AG08396 (cell line): ENCODE measurements around the gene UVSSA.
"Not testable (repeated sequence)": the region's sequence is repeated elsewhere in the genome, so short reads cannot be mapped to it uniquely, and the experiment has no call there.

Experiments
- DNase-seq: peaks from one replicate; pipeline ENCODE4 v3.0.0; 2012; ENCODE audit warnings: low spot score, mixed read lengths

The UVSSA gene

DNA sequence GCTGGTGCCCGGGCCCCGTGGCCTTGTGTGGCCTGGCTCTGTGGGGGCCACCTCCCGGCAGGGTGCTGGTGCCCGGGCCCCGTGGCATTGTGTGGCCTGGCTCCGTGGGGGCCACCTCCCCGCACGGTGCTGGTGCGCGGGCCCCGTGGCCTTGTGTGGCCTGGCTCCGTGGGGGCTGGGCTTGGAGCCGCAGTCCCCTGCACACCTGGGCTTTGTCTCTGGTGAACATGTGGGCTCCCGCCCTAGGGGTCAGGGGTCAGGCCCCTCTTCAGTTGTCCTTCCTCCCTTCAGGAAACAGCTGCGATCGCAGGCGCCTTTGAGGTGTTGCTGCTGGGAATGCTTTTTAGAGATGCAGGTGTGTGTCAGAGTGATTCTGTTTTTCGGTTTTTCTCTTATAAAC, 17.2 kb downstream of the UVSSA start:
- no peak for DNase-seq

DNA sequence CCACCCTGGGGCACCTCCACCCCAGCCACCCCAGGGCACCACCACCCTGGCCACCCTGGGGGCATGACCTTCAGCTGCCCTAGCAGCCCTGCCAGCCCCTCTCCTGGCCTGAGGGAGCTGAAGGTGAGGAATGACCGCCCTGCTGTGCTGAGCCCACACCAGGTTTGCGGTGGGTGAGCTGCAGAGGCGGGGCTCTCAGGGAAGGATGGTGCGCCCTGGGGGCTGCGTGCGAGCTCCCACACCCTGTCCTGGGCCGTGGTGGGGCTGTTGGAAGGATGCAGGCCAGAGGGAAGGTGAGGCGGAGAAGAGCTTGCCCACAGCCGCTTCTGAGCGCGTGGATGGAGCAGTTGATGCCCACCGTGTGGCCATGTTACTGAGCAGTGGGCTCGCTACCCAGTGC, 17.7 kb downstream of the UVSSA start:
- no peak for DNase-seq

DNA sequence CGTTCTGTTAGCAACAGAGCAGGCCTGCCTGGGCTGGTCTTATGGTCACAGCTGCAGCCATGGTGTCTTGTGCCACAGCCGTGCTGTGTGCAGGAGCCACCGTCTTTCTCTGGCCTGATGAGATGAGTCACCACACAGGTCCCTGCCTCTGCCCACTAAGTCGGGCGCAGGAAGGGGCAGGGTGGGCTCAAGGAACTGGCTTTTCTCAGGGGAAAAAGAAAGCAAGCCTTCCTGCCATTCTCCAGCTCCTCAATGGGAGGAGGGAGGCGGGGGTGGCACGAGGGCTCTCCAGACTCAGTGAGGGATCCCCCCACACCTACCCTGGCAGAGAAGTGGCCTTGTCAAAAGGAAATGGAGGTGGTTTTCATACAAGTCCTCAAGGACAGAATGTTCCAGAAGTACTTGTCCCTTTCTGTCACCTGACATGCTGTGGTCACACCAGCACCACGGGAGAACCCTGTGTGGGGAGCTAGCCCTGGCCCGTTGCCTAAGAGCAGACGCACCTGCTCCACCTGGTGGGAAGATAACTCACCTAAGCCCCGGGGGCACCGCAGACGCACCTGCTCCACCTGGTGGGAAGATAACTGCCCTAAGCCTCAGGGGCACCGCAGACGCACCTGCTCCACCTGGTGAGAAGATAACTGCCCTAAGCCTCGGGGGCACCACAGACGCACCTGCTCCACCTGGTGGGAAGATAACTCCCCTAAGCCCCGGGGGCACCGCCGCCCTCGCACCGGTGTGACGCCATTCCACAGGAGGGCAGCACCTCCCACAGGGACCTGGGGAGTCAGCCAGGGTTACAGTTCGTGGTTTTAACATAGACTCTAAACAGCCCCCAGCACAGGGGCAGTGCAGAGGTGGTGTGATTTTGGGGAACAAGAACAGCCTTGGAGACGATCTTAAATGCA, 18.5 kb downstream of the UVSSA start:
- no peak for DNase-seq

DNA sequence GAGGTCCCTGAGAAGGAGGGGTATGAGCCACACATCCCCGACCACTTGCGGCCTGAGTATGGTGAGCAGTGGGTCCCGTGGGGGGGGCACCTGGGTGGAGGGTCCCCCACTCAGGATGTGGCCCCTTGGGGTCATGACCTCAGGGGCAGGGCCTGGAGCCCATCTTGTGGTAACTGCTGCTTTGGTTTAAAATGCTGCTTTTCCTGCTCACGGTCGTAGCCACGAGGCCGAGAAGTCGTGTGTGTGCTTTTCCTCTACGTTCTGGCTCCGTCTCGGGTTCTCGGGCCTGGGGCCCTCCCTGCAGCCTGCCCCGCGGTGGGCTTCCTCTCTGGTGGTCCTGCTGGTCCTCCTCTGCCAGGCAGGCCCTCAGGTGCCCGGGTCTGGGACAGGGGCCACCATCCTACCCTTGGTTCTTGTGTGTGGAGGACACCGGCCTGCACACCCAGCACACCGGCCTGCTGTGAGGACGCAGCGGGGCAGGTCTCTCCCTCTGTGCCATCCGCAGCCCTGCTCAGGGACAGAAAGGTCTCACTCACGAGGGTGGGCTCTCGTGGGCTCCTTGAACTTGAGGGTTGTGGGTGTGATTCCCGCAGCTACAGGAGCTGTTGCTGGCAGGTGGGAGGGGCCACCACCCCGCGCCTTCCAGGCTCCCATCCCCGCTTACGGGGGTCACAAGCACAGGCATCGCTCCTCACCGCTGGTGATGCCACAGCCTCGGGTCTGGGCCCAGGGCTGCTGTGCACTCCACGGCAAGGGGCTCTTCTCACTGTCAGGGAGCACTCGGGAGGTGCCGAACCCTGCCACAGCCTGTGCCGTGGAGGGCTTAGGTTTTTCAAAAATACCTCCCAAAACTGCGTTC, 19.6 kb downstream of the UVSSA start:
- no peak for DNase-seq

DNA sequence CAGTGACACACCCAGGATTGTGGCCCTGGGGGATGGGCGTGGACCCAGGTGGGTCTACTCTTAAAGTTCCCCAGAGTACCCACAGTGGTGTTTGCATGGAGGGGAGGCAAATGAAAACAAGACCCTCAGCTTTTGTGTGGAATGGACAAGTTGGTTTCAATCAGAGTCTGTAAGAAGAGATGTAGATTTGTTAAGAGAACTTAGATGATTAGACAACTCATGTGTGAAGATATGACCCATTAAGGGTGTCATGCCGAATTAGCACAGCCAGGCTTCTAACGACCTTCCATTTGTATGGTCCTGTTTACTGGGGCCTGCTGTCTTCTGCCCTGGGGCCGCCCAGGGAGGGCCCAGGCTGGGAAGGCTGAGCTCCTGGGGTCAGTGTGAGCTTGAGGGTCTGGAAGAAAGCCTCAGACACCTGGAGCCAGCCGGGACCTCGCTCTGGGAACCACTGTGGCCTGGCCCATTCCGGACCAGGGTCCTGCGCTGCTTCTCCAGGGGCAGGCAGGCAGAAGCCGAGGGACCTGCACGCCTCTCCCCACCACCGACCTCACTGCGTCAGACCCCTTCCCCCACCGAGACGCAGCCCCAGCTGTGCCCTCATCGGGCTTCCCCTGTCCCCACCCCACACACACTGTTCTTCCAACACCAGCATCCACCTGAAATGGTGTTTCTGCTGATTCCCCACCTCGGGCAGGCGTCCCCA, 20.4 kb downstream of the UVSSA start:
- DNase-seq, result no peak

DNA sequence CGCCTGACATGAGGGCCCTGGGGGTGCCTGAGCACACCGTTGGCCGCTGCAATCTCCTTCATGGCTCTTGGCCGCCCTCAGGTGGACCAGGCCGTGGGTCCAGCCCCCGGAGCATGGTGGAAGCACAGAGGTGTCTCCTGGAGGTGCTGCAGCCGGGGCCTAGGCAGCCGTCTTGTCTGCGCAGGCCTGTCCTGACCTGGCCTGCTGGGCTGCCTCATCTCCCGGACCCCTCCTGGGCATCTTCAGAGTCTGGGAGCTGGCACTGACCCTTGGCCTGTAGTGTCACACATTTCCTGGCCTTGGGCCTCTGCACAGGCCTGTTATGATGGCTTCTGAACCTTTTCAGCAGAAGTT, 20.9 kb downstream of the UVSSA start:
- DNase-seq, result no peak

DNA sequence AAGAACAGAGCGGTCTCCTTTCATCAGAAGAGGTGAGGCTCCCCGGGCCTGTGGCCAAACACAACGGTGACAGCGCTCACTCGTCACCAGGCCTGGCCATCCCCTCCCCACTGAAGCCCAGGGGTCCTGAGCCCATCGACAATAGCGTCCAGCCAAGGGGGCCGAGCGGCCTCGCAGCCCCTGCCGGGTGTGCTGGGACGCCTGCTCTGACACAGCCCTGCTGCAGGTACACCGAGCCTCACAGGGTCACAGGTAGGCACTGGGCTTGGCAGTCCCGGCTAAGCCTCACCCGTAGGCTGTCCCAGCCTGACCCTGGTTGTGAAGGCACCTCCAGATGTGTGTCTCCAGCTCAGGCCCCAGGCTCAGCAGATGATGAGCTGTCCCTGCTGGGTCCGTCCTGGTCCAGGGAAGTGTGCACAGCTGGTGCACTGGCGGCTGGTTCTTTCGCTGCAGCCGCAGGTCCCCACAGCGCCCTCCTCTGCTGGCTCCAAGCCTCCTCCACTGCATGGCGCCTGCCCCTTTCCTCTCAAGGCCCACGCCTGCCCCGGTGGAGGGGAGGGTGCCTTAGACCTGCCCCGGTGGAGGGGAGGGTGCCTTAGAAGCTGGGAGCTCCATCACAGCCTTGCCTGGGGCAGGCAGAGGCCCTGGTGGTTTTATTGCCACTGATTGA, 21.5 kb downstream of the UVSSA start:
- no peak for DNase-seq

DNA sequence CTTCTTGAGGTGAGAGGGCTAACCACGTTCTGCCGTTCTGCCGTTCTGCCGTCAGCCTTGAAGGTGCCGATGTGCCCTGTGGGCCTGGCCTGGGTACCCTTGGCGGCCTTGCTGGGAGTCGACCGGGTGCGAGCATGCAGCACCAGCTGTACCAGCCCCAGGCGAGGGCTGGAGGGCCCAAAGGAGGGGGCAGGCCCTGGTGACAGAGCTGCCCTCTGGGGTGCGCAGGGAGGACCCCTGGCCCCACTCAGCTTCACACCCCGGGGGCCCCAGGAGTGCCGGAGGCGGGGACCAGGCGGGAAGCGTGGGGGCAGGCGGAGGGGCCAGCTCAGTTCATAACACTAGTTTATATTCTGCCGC, 22.1 kb downstream of the UVSSA start:
- DNase-seq, result no peak

DNA sequence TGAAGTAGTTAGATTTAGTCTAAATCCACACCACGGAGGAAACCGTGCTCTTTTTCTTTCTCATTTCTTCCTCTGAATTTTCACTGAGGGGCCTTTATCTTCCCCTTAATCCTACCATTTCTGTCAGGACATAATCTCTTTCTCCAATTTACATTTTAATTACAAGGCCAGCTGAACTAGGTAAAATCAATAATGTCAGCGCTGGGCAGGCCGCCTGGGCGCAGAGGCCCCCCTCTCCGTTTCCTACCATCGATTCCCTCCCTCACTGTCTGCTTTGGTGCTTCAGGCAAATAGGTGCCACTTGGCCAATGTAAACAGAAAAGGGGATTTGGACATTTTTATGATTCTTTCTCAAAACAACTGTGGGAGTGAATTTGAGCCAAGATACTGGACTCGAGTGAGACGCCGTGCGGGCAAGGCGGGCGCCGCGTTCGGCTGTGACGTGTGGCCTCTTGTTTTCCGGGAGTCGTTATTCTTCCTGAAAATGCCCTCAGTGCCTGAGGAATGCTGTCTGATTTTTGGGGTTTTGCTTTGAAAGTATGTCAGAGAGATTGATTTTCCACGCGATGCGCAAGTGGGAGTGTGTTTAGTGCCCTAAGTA, 22.6 kb downstream of the UVSSA start:
- no peak for DNase-seq

DNA sequence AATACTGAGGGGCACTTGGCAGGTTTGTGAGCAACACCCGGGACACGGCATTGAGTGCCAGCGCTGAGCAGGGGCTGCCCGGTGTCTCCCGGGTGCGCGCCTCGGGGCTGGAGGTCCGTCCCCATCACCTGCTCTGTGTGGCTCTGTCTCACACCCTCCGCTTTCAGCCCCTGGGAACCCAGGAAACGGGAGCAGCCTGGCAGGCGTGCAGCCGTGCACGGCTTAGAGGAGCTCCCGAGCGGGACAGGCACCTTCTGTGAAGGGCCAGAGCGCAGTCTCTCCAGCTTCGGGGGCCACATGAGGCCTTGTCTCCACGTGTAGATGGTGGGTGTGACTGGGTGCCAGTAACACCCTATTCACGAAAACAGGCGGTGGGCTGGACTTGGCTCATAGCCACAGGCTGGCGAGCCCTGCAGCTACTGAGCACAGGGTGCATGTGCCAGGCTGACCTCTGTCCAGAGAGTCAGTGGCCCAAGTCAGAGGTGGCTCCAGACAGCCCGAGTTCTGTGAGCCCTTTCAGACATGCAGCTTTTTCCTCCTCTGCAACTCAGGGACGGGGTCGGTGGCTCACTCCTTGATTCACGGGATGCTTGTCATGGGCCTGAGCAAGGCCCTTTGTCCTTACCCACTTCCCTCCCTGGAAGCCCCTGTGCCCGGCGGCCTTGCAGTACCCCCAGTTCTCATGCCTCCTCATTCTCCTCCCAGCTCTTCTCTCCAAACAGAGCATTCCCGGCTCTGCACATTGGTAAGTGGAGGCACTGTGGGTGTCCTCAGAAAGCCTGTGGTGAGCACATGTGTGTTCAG, 23.5 kb downstream of the UVSSA start:
- DNase-seq, result no peak

DNA sequence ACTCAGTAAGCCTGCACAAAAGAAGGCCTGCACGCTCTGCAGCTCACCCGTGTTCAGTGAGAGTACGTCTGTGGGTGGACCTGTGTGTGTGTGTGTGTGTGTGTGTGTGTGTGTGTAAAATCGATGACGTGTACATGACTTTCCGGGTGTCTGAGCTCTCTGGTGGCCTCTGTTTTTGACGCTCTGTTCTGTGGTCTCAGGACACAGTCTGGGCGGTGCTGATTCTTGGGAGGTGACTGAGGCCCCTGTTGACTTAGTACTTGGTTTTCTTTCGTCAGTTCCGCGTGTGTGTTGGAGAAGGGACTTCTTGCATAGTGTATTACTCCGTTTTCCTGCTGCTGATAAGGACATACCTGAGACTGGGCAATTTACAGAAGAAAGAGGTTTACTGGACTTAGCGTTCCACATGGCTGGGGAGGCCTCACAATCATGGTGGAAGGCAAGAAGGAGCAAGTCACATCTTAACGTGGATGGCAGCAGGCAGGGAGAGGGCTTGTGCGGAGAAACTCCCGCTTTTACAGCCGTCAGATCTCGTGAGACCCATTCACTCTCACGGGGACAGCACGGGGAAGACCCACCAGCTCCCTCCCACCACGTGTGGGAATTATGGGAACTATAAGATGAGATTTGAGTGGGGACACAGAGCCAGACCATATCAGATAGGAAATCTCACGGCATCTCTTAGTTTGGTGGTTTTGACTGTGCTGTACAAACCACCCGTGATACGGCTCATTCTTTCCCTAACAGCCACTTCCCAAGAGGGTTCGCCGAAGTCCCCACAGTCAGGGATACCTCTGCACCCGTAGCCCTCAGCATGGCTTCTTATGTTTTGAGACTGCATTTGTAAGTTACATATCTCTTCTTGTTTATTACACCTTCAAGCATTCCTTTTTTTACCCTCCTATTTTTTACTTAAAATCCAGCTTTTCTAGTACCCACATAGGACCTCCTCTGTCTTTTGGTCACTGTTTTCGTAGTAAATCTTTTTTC, 24.5 kb downstream of the UVSSA start:
- DNase-seq, result no peak

DNA sequence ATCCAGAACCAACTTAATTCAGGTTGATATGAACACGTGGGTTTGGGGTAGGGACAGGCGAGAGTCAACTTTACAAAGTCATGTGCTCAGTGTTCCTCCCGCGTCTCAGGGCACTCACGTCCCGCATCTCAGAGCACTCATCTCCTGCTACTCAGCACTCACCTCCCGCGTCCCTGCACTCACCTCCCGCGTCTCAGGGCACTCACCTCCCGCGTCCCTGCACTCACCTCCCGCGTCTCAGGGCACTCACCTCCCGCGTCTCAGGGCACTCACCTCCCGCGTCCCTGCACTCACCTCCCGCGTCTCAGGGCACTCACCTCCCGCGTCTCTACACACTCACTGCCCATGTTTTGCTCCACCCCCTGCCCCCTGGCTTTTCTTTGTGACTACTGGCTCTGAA, 25.6 kb downstream of the UVSSA start:
- DNase-seq, result not testable (repeated sequence)

DNA sequence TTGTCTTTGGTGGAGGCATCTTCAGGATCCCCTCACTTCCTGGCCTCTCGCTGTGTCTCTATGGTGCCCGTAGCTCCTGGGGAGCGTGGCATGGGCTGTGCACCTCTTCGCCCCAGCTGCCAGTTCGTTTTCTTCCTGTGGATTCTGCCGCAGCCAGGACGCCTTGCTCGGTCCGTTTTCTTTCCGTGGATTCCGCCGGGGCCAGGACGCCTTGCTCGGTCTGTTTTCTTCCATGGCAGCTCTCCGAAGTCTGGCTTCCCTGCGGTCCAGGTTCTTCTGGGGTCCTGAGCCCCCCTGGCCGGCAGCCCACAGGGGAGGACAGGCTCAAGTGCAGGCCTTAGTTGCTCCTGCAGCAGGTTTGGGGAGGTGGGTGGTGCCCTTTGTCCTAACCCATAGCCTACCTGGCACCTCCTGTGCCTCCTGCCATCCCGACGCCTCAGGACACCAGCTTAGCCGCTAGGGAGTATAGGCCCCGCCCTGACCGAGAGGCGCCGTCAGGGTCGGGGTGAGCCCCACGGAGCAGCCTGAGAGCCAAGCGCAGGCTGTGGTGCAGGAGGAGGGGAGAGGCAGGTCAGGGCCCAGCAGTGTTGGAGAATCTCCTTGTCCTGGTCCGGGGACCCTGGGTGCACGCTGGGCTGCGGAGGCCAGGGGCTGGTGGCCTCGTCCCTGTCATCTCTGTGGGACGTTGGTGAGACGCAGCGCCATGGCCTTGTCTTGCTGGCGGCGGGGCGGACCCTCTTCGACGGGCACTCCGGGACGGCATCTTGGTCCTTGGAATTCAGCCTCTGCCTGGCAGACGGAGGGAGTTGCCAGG, 27.1 kb downstream of the UVSSA start:
- DNase-seq, result no peak

DNA sequence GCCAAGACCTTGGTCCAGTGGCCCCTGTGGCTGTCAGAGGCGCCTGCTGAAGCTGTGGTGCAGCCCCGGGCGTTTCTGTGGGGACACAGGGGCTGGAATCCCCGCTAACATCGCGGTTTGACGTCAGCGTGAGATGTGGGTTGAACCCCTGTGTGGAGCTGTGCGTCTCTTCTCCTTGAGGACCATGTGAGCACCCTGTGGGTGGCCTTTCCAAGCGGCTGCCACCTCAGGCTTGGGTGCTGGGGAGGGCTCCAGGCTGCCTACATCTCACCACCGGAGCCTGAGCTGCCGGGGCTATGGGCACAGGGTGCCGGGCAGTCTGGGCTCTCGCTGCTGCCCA, 27.7 kb downstream of the UVSSA start:
- no peak for DNase-seq

DNA sequence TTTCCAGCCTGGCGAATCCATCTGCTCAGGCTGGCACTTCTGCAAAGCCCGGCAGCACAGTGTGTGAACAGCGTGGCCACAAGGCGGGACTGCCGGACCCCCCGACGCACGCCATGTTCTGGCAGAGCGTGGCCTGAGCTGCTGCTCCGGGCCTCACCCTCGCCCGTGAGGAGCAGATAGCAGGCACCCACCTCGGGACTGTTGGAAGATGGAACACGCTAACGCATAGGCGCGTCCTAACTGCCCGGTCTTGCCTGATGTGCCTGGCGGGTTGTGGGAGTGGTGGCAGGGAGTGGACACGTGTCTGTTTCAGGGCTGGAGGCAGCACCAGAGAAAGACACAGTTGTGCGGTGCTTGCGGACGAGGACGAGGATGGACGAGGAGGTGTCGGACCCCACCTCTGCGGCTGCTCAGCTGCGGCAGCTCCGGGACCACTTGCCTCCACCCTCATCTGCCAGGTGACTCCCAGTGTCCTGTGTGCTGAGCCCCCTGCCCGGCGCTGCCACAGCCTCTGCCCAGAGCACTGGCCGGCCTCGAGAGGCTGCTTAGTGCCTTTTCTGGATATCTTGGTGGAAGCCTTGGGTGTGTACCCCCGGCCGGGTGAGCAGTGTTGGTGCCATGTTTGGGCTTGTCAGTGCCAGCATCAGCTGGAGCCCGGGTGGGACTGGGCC, 28.2 kb downstream of the UVSSA start:
- DNase-seq, result no peak

DNA sequence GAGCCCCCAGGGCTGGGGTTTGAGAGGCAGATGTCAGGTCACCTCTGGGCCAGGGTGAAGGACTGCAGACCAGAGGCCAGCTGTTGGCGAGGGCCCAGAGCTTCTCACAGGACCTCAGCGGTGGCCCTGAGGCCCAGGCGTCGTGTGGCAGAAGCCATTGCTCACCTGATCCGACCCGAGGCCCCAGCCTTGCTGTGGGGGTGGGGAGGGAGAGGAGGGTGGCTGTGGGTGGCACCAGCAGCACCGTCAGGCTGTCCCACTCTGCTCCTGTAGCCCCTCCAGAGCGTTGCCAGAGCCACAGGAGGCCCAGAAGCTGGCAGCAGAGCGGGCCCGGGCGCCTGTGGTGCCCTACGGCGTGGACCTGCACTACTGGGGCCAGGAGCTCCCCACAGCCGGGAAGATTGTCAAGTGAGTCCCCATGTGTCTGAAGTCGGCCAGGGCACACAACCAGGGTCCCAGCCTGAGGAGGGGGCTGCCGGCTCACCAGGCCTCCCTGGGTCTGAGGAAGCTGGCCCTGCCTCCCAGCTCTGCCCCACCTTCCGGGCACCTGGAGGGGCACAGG, 28.8 kb downstream of the UVSSA start:
- no peak for DNase-seq

DNA sequence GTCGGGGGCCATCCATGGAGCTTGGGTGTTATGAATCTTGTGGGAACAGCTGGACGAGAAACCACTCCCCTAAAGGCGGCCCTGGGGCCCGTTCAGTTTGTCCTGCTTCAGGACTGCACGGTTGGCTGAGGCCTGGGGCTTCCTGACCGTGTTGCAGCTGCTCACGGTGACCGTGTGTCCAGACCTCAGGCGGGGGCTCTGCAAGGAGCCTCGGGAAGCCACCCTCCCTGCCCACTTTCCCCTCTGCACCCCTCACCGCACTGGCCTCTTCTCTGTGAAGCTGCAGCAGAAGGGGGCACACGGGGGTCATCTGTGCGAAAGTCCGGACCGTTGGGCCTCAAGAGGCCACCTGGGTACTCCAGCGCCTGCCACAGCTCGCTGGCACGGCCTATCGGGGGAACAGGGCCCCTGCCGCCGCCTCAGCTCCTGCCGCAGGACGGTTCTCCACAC, 29.4 kb downstream of the UVSSA start:
- DNase-seq, result no peak
